HL-60 (cell line): ENCODE data around the gene SLC22A23.

Source experiments
- DNase-seq, 2 experiments: peaks; one replicate each; pipeline ENCODE4 v3.0.0-alpha.2; 2010 to 2020; ENCODE audit warnings: low read depth in 1 of 2, low spot score in 1 of 2
- H3K27ac ChIP-seq: fragments of 250-450 bp; sonication (Bioruptor Pico); replicated peaks from 2 replicates; pipeline ENCODE4 v1.5.1; 2020; ENCODE audit warnings: mild to moderate bottlenecking, moderate library complexity
- H3K27me3 ChIP-seq: fragments of 250-450 bp; sonication (Bioruptor Pico); 2 replicates; pipeline ENCODE4 v1.5.1; 2021; ENCODE audit warnings: mild to moderate bottlenecking, moderate library complexity; ENCODE audit not compliant: insufficient read depth, poor library complexity, severe bottlenecking
- H3K4me3 ChIP-seq: replicated peaks from 2 replicates; pipeline ENCODE4 v1.5.1; 2011; ENCODE audit warnings: mild to moderate bottlenecking, control low read depth, low read length; ENCODE audit not compliant: insufficient read depth
- CTCF ChIP-seq: IDR thresholded peaks from one replicate; pipeline ENCODE4 v1.5.1; 2011; ENCODE audit warnings: low read length, control low read depth, inconsistent platforms; ENCODE audit not compliant: insufficient read depth
- GABPA ChIP-seq: IDR thresholded peaks from 2 replicates; pipeline ENCODE4 v1.6.1; 2012; ENCODE audit warnings: low read depth
- POLR2AphosphoS5 ChIP-seq: IDR thresholded peaks from 2 replicates; pipeline ENCODE4 v1.6.1; 2012; ENCODE audit warnings: low read depth
- REST ChIP-seq: IDR thresholded peaks from 2 replicates; pipeline ENCODE4 v1.6.1; 2012; ENCODE audit warnings: low read depth; ENCODE audit not compliant: insufficient replicate concordance
- SPI1 ChIP-seq: IDR thresholded peaks from 2 replicates; pipeline ENCODE4 v1.6.1; 2012; ENCODE audit warnings: low read depth, mild to moderate bottlenecking, borderline replicate concordance

SLC22A23 gene

GRCh38 chr6:3423439-3424184 lies 33.2 kb downstream of the SLC22A23 start:
- DNase-seq: no peak
- H3K27ac ChIP-seq: no peak overlapping the region
- TF ChIP-seq GABPA: no peak
- no peak for TF ChIP-seq CTCF
- TF ChIP-seq SPI1: no peak
- no peak for TF ChIP-seq REST
- TF ChIP-seq POLR2AphosphoS5: no peak
- no peak overlapping the region for H3K4me3 ChIP-seq
- peaks cover 5% of the 10 kb centered on the region for H3K27me3 ChIP-seq

GRCh38 chr6:3422435-3423070 lies 34.3 kb downstream of the SLC22A23 start:
- Histone ChIP-seq H3K27ac (no peak overlapping the region), H3K27me3 (peaks cover 5% of the 10 kb centered on the region), H3K4me3 (no peak overlapping the region)
- DNase-seq: no peak
- TF ChIP-seq REST: no peak
- TF ChIP-seq GABPA: no peak
- TF ChIP-seq POLR2AphosphoS5: no peak
- TF ChIP-seq SPI1: no peak
- TF ChIP-seq CTCF: no peak

- H3K4me3 ChIP-seq: no peak overlapping the region
- no peak for DNase-seq
- no peak overlapping the region for H3K27ac ChIP-seq
- peaks cover 5% of the 10 kb centered on the region for H3K27me3 ChIP-seq
- no peak for TF ChIP-seq CTCF
- no peak for TF ChIP-seq POLR2AphosphoS5
- no peak for TF ChIP-seq REST
- TF ChIP-seq GABPA: no peak
- no peak for TF ChIP-seq SPI1
Measured at GRCh38 chr6:3421791-3422434, 34.9 kb downstream of the SLC22A23 start.
